T-helper 2 cell (primary cell): ENCODE measurements around the gene RNF225.
"Not testable (repeated sequence)": the region's sequence is repeated elsewhere in the genome, so short reads cannot be mapped to it uniquely, and the experiment has no call there.

Experiments used
- DNase-seq, 5 experiments: peaks; one replicate each; pipeline versions ENCODE4 v3.0.0 to v3.0.0-alpha.2; 2012 to 2022
- total RNA-seq, 2 donors: gene quantifications; one replicate each; lab custom pipeline; 2026; lab: John Stamatoyannopoulos, UW

Gene RNF225
- total RNA-seq = 0 to 0.67 reads per million in 2 donors

DNA sequence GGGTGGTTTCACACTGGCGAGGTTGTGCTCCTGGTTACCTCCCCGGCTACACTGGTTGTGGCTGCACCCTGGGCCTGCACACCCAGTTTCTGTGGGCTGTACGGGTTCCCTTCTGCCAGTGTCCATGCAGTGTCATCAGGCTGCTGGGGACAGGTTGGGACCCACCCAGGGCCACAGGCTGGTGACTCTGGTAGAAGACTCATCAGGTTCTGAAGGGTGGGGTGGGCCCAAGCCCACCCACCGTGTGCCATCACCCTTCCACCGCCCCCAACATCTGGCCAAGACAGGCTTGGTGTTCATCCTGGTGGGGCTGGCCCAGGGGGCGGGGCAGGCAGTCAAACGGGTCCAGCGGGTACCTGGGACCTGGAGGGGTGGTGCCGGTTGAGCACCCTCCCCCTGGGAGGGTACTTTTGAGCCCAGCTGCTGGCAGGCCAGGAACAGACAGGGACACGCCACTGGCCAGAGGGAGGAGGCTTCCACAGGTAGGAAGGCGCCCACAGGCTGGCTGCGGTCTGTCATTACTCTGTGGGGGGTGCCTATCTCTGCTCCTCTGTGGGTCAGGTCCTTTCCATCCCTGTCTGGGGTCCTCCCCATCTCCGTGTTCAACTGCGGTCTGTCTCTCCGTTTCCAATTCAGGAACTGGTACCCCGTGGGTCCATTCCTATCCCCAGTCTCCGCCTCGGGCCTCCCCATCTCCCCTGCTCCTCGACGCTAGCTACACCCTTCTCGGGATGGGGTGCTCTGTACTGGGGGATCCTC lies at the start of gene RNF225:
Gene RNF225 (plus strand): TSS at position 437 of the 759 bp plus-strand sequence. CDS start 434 bp downstream, outside the sequence.
- DNase-seq = no peak

DNA sequence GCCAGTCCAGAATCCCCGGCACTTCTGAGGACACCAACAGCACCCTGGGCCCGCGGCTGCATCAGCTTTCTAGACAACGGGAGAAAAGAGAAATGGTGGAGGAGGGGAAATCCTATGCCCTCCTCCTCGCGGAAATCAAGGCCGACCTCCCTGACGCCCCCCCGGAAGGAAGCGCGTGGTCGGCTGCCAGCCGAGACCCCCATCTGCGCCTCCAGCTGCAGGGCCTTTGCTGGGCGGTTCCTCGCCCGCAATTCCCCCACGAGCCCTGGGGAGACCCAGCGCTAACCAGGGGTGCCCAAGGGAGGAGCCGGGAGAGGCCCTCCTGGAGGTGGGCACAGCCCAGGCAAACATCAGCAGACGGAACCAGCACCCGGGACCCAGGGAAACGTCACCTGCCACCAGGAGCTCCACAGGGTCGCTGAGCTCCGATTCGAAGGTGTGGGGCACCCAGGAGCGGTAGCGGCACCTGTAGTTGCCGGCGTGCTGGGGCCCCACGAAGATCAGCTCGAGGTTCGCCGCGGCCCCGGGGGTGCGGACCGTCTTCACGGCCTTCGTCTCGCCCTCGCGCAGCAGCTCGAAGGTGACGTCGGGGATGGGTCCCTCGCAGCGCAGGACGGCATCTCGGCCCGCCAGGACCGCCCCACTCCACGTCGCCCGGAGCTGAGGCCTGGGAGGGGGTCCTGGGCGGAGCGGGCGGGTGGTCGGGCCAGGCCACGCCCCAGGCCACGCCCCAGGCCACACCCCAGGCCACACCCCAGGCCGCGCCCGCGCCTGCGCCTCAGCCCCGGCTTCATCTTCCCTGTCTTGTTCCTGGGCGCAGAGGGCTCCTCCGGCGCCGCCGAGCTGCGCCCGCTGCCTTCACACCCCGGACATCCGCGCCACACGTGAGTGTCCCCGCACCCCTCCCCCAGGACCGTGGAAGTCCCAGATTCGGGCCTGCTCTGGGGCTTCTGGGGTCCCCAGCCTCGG lies 48.2 kb upstream of the RNF225 start:
- DNase-seq = peak; percentile 36 to 72 (median 64)

DNA sequence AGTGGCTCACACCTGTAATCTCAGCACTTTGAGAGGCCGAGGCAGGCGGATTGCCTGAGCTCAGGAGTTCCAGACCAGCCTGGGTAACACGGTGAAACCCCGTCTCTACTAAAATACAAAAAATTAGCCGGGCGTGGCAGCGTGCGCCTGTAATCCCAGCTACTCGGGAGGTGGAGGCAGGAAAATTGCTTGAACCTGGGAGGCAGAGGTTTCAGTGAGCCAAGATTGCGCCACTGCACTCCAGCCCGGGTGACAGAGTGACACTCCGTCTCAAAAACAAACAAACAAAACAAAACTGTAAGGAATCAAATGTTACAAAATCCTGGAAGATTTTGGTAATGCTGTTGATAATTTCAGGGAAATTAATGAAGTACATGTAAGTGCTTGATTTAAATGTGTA lies 47.4 kb upstream of the RNF225 start:
- DNase-seq = not testable (repeated sequence)

DNA sequence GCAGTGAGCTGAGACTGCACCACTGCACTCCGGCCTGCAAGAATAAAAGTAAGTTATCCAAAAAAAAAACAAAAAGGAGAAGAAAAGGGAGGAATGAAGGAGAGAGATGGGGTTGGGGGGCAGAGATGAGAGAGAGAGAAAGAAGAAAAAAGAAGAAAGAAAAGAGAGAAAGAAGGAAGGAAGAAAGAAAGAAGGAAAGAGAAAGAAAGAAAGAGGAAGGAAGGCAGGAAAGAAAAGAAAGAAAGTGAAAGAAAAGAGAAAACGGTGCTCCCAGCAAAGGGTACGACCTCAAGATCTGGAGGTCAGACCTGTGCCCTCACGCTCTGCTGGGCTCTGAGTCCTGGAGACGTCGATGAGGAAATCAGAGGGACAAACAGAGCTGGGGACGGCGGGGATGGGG lies 45.9 kb upstream of the RNF225 start:
- no peak for DNase-seq

DNA sequence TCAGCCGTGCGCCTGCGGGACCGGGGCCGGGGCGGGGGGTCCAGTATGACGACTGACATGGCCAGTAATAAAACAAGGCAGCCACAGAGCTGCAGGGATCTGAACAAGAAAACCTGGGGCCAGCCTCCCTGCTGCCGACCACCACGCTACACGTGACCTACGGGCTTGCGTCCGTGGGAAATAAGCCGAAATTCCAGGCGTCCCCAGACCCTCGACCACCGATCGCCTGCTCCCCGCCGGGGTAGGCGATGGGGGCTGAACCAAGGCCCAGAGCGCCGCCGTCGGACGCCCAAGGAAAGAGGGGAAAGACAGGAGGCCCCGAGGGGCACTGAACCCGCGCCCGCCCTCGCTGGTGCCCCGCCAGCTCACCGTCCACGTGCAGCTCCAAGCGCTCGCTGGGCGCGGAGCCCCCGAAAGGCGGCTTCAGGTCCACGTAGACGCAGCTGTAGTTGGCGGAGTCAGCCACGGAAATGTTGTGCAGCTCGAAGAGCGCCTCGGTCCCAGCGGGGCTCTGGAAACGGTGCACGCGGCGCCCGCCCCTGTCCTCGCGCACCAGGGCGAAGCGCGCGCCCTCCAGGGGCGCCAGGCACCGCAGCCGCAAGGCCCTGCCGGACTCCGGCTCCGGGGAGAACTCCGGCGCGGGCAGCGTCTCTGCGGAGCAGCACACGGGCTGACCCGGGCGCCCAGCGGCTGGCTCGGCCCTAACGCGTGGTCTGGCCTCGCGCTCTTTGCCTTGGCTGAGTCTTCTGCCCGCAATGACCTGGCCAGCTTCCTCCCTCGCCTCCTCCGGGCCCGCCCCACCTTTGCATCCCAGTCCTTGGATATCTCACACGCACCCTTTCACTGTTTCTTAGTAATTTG lies 45.2 kb upstream of the RNF225 start:
- no peak for DNase-seq

DNA sequence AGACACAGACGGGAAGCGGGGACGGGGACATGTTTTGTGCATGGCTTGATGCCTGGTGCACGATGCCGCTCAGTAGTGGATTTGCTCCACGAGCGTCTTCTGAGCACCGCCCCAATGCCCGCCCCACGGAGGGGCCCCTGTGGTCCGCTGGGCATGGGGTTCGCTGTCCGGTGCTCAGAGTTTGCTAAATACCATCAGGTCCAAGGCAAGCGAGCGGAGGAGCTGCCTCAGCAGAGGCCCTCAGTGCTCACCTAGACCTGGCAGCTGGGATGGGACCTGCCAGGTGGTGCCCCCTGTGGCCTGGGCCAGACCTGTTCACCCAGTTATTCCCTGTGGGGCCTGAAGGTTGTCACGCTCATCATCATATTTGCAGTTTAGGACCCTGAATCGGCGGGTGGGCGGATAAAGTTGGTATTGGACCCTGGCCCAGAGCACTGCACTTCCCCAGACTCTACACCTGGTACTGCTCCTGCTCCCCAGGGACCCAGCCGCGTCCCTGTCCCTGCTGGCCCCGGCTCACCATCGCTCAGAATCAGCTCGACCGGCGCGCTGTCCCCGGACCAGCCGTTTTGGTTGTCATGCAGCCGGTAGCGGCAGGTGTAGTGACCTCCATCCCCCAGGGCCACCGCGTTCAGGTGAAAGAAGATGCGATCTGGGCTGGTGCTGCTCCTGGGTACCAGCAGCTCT lies 44.4 kb upstream of the RNF225 start:
- DNase-seq = no peak

DNA sequence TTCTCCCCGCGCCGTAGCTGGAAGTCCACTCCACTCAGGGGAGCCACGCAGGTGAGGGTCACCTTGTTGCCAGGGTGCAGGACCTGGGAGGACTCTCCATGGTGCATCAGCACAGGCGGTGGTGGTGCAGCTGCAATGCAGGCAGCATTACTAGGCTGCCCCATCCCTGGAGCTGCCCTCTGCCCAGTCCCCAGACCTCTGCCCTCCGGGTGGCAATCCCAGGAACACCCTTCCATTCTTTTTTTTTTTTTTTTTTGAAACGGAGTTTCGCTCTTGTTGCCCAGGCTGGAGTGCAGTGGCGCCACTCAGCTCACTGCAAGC lies 43.9 kb upstream of the RNF225 start:
- DNase-seq = no peak

DNA sequence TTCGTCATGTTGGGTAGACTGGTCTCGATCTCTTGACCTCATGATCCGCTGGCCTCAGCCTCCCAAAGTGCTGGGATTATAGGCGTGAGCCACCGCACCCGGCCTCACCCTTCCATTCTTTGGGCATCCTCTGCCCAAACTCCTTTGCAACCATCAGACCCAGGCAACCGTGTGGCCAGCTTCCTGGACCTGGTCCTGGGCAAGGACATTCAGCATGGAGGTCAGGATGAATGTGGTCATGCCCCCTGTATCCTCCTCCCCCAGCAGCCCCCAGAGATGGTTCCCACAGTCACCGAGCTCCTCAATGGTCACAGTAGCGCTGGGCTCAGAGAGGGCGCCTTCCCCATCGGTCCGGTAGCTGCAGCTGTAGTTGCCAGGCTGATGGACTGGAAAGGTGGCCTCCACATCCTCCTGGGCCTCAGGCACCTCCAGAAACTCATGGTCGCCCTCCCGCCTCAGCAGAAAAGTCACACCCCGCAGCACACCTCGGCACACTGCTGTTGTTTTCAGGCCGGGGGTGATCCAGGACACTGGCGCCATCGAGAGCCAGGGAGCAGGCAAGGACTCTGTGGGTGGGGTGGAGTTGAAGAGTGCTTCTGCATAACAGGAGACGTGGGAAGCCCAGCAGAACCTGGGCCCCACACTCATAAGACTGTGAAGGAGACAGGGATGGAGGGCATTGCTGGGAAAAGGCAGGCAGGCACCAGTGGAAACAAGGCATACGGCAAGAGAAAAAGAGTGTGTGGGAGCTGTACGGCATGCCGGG lies 43.3 kb upstream of the RNF225 start:
- no peak for DNase-seq

DNA sequence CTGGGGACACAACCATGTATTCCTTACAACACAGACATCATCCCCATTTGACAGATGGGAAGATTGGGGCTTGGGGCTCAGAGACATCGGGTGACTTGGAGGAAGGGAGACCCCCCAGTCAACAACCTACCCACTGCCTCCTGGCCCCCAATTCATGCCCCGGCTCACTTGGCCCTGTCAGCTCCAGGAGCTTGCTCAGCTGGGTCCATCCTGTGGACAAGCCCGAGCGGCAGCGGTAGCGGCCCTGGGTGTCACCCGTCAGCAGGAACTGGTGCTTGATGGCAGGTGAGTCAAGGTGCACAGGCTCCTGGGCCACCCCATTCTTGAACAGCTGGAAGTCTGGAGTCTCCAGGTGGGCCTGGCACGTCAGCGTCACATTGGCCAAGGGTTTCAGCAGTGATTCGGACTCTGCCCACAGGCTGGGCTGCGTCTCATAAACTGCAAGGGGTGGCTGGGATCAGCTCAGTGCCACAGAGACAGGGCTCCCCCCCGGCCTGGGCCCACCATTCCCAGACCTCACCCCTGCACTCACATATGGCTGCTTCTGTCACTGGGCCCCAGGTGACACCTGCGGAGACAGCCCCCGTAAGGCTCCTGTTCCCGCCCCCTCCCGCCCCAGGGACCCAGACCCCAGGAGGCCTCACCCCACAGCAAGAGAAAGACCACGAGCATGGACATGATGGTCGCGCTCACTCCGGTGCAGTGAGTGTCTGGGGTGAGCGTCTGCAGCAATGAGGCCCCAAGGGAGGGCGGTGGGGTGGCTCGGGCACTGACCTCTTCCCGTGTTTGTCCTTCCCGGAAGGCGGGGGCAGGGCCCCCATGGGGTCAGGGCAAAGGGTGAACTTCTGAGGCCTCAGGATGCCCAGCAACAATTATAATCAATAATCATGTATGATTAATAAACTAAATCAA lies 42.4 kb upstream of the RNF225 start, which contains the start of gene A1BG:
Gene A1BG (minus strand): TSS at position 733 of the 912 bp plus-strand sequence. CDS start 55 bp downstream, at position 678.
- DNase-seq = no peak

DNA sequence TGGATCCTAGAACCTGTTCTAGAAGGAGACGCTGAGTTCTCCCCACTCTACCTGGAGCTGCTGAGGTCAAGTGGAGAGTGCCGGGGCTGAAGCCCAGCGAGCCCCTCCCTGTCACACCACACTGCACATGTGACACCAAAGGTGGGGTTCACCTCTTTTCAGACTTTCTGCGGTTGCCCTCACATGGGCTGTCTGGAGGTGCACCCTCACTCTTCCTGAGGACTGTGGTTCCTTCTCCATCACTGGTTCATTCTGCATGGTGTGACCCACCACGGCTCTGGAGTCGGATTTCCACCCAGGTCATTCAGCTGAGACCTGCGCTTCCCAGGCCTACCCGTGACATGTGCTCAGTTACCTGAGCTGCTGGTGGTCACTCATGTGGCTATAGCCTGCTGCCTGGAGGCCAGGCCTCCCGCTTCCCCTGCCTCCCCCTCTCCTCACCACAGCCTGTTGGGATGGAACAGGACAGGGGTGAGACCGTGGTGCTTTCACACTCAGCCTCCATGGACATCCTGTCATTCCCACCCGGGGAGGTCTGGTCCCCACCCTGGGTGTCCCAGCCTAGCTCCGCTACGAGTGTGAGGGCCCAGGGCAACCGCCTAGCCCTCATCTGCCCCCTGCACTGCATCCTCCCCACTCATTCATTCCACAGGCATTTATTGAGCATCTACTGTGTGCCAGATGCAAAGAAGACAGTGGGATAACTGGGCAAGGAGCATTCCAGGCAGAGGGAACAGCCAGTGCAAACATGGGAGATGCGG lies 41.6 kb upstream of the RNF225 start:
- DNase-seq = no peak

DNA sequence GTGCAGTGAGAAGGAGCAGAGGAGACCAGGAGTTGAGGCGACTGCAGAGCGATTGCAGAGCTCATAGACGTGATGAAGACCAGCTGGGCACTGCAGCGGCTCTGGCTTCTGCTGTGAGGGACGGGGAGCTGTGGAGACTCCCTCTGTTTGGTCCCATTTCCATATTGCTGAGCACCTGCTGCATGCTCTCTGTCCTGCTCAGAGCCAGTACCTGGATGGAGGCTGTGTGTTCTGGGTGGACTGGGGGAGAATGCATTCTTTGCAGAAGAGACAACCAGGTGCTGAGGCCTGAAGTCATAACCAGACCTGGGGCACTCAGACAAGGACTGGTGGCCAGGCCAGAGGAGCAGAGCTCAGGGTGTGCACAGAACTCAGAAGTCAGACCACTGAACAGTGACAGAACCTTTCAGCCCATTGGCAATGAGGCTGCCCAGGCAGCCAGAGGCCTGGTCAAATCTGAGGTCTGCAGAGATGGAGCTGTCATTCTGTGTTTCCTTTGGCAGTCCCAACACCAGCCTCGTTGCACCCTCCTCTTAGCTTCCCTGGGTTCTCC lies 40.9 kb upstream of the RNF225 start:
- DNase-seq = no peak

DNA sequence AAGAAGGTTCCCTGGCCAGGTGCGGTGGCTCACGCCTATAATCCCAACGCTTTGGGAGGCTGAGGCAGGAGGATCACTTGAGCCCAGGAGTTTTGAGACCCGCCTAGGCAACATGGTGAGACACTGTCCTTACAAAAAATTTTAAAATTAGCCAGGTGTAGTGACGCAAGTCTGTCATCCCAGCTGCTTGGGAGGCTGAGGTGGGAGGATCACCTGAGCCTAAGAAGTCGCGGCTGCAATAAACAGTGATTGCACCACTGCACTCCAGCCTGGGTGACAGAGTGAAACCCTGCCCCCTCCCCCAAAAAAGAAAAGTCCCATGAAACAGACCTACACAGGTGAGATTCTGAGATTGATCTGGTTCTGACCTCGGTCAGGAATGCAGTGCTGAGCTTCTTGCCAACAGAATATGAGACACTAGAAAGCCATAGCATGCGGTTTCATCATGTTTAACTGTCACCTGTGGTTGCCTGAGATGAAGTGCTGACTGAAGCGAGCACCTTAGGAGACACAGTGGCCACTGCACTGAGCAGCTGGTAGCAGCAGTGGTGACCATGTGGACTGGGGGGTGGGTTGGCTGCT lies 40.1 kb upstream of the RNF225 start:
- no peak for DNase-seq

DNA sequence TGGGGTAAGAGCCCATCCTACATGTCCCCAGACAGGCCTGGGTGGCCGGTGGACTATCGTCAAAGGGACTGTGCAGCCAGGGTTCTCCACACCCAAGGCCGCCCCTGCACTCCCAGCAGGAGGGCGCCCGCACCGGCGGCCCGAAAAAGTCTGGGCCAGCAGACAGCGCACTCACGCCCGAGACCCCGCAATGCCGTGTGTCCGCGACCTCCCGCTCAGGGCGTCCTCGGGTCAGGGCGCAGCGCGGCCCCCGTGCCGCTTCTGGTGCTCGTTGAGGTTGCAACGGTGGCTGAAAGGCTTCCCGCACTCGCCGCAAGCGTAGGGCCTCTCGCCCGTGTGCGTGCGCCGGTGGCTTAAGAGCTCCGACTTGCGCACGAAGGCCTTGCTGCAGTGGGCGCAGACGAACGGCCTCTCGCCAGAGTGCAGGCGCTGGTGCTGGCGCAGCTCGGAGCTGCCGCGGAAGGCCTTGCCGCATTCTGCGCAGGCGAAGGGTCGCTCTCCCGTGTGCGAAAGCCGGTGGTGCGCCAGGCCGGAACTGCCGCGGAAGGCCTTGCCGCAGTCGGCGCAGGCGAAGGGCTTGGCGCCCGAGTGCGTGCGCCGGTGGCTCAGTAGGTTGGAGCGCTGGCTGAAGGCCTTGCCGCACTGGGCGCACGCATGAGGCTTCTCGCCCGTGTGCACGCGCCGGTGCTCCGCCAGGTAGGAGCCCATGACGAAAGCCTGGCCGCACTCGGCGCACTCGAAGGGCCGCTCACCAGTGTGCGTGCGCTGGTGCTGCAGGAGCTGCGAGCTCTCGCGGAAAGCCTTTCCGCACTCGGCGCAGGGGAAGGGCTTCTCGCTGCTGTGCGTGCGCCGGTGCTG lies 39.3 kb upstream of the RNF225 start:
- peak in 2 of 5 experiments; percentile 27 to 84 for DNase-seq

DNA sequence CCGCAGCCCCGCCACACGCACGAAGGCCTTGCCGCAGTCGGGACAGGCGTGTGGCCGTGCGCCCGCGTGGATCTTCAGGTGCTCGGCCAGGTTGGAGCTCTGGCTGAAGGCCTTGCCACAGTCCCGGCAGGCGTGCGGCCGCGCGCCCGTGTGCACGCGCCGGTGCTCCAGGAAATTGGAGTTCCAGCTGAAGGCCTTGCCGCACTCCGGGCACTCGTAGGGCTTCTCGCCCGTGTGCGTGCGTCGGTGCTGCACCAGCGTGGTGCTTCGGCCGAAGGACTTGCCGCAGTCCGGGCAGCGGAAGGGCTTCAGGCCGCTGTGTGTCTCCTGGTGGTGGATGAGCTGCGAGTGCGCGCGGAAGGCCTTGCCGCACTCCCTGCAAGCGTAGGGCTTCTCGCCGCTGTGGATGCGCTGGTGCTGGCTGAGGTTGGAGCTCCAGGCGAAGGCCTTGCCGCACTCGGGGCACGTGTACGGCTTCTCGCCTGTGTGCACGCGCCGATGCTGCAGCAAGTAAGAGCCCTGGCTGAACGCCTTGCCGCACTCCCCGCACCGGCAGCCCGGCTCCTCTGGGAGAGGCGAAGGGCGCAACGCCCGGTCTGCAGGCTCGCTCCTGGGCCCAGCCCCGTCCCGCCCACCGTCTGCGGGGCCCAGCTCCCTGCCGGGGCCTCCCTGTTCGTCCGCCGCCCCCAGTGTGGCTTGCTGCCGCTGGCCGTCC lies 38.5 kb upstream of the RNF225 start:
- DNase-seq = peak in 1 of 5 experiments; percentile 39

DNA sequence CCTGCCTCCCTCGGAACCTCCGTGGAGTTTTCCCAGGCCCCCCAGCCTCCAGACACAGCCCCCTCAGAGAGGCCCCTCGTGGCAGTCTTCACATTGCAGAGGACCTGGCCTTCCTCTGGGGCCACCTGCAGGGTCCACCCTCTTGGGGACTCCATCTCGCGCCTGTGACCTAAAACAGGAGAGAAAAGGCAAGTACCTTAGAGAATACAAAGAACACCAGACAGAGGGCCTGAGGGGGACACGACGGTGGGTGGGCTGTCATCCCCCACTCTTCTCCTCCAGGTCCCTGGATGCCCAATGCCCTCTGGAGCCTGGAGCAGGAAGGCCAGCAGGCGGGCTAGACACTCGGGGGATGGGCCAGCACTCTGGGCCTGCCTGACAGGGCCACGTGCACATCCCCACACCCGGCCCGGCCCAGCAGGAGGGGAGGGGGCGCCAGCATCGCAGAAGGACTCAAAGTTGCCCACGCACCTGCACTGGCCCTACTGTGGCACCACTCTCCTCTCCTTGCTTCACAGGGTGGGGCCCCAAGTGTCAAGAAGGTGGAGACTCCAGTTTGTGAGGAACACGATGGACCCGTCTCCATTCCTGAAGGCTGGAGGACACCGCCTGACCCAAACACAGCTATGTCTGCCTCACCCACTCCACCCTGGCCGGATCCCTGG lies 37.8 kb upstream of the RNF225 start:
- DNase-seq = no peak

DNA sequence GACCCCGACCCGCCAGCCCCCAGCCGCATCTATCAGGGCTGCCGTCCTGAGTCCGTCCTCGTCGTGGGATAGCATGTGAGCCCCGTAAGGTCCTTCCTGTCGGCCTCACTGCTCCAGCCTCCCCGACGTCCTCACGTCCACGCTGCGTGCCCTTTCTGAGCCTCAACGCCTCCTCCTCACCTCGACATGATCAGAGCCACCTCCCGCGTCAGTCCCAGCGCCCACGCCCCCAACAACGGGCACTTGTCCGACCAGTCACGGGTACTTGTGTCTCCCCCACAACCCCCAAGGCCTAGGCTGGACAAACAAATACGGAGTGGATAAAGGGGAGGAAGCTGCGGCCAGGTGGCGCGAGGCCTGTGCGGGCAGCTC lies 33.6 kb upstream of the RNF225 start:
- DNase-seq = peak in 2 of 5 experiments; percentile 16 to 67
